Measurements from ENCODE around the gene DNAJC1. TPM values are rescaled to one million over a fixed set of nuclear protein-coding genes. Genes with fewer than 3 reads are reported as not detected.

The DNAJC1 gene
- total RNA-seq, 1 experiment from 2014 or later: 13.2 TPM

DNA sequence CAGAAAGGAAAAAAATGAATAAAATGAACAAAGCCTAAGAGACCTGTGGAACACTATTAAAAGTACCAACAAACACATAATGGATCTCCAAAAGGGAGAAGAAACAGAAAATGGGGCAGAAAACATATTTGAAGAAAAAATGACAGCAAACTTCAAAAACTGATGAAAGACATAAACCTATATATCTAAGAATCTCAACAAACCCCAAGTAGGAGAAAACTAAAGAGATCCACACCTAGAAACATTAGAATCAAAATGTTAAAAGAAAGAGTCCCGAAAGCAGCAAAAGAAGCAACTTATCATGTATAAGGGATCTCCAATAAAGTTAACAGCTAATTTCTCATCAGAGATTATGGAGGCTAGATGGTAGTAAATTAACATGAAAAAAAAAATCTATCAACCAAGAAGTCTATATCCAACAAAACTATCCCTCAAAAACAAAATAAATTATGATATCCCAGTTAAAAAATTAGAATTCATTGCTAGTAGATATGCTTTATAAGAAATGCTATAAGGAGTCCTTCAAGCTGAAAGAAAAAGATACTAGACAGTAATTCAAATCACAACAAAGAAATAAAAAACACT is 68.0 kb downstream of the DNAJC1 start:
- CTCF ChIA-PET: no interaction called here
- DNase-seq (ENCODE audit: low spot score): no peak
- POLR2A ChIA-PET: no interaction called here
- H3K36me3 Mint-ChIP-seq: peaks cover 12% of the 10 kb centered on the region
- peaks cover 4% of the 10 kb centered on the region for H3K4me1 Mint-ChIP-seq
- no peak for ATAC-seq
- no peaks in the 10 kb centered on the region for H3K27me3 Mint-ChIP-seq (ENCODE audit: low read depth)
- peaks cover 16% of the 10 kb centered on the region for H3K9me3 Mint-ChIP-seq
- no peak overlapping the region for H3K27ac Mint-ChIP-seq
- TF ChIP-seq ZBTB21 (CRISPR knock-in tag; IDR thresholded peaks at IDR 0.05; ENCODE audit: borderline replicate concordance): no peak
- TF ChIP-seq GTF2I (CRISPR knock-in tag; conservative IDR thresholded peaks at IDR 0.05): no peak
- no peak for TF ChIP-seq ZMAT4 (CRISPR knock-in tag; IDR thresholded peaks at IDR 0.05)
- TF ChIP-seq, protein P1, sequence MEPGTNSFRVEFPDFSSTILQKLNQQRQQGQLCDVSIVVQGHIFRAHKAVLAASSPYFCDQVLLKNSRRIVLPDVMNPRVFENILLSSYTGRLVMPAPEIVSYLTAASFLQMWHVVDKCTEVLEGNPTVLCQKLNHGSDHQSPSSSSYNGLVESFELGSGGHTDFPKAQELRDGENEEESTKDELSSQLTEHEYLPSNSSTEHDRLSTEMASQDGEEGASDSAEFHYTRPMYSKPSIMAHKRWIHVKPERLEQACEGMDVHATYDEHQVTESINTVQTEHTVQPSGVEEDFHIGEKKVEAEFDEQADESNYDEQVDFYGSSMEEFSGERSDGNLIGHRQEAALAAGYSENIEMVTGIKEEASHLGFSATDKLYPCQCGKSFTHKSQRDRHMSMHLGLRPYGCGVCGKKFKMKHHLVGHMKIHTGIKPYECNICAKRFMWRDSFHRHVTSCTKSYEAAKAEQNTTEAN (CRISPR knock-in tag; IDR thresholded peaks at IDR 0.05): no peak
- no peak overlapping the region for H3K4me3 Mint-ChIP-seq

GRCh38 chr10:21934307-21934706 is 69.2 kb downstream of the DNAJC1 start:
- Mint-ChIP-seq H3K36me3 (peaks cover 12% of the 10 kb centered on the region), H3K4me3 (no peak overlapping the region), H3K4me1 (peaks cover 1% of the 10 kb centered on the region), H3K27ac (no peak overlapping the region), H3K9me3 (peaks cover 16% of the 10 kb centered on the region), H3K27me3 (ENCODE audit: low read depth) (no peaks in the 10 kb centered on the region)
- no peak for DNase-seq (ENCODE audit: low spot score)
- ChIA-PET POLR2A (no interaction called here), CTCF (interaction anchor here (1.5 kb wide), 1 partner anchor 14 kb away, joined by 3 read pairs; no protein-coding TSS in a partner anchor)
- TF ChIP-seq PRRX2 (CRISPR knock-in tag; IDR thresholded peaks at IDR 0.05) (no peak), CBFB (CRISPR knock-in tag; IDR thresholded peaks at IDR 0.05; ENCODE audit: low read depth) (no peak), NR3C1 (CRISPR knock-in tag; conservative IDR thresholded peaks at IDR 0.05; ENCODE audit: low read depth) (no peak), ZNF671 (CRISPR knock-in tag; IDR thresholded peaks at IDR 0.05) (no peak), CREM (CRISPR knock-in tag; IDR thresholded peaks at IDR 0.05) (no peak), SMAD4 (CRISPR knock-in tag; IDR thresholded peaks at IDR 0.05) (no peak), NFATC4 (CRISPR knock-in tag; IDR thresholded peaks at IDR 0.05) (no peak), E2F4 (CRISPR knock-in tag; IDR thresholded peaks at IDR 0.05; ENCODE audit: borderline replicate concordance, low read depth) (no peak), EMX1 (CRISPR knock-in tag; IDR thresholded peaks at IDR 0.05) (no peak), FOXP4 (CRISPR knock-in tag; IDR thresholded peaks at IDR 0.05) (no peak), ZNF317 (CRISPR knock-in tag; IDR thresholded peaks at IDR 0.05; ENCODE audit: borderline replicate concordance, low read depth) (no peak), MAX (CRISPR knock-in tag; IDR thresholded peaks at IDR 0.05) (no peak), ARID4B (CRISPR knock-in tag; IDR thresholded peaks at IDR 0.05; ENCODE audit: borderline replicate concordance) (no peak)
- TF ChIP-seq, protein P2, sequence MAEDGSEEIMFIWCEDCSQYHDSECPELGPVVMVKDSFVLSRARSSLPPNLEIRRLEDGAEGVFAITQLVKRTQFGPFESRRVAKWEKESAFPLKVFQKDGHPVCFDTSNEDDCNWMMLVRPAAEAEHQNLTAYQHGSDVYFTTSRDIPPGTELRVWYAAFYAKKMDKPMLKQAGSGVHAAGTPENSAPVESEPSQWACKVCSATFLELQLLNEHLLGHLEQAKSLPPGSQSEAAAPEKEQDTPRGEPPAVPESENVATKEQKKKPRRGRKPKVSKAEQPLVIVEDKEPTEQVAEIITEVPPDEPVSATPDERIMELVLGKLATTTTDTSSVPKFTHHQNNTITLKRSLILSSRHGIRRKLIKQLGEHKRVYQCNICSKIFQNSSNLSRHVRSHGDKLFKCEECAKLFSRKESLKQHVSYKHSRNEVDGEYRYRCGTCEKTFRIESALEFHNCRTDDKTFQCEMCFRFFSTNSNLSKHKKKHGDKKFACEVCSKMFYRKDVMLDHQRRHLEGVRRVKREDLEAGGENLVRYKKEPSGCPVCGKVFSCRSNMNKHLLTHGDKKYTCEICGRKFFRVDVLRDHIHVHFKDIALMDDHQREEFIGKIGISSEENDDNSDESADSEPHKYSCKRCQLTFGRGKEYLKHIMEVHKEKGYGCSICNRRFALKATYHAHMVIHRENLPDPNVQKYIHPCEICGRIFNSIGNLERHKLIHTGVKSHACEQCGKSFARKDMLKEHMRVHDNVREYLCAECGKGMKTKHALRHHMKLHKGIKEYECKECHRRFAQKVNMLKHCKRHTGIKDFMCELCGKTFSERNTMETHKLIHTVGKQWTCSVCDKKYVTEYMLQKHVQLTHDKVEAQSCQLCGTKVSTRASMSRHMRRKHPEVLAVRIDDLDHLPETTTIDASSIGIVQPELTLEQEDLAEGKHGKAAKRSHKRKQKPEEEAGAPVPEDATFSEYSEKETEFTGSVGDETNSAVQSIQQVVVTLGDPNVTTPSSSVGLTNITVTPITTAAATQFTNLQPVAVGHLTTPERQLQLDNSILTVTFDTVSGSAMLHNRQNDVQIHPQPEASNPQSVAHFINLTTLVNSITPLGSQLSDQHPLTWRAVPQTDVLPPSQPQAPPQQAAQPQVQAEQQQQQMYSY (CRISPR knock-in tag; IDR thresholded peaks at IDR 0.05): no peak
- no peak for ATAC-seq

Data from WTC11 (cell line).